Activated CD4-positive, alpha-beta T cell treated with anti-CD3 and anti-CD28 coated beads for 4 hours (primary cell): ENCODE measurements around the gene SEZ6L.

Experiments
- DNase-seq, 2 donors: peaks; one replicate each; pipeline ENCODE4 v3.0.0-alpha.2; 2020

SEZ6L gene

GRCh38 chr22:26185190-26185589 lies 15.9 kb downstream of the SEZ6L start:
- DNase-seq, result no peak

- no peak for DNase-seq
Measured at GRCh38 chr22:26188341-26188740, 19.1 kb downstream of the SEZ6L start.

GRCh38 chr22:26194313-26194712 lies 25.1 kb downstream of the SEZ6L start:
- no peak for DNase-seq

GRCh38 chr22:26194877-26195276 lies 25.6 kb downstream of the SEZ6L start:
- DNase-seq, result no peak

GRCh38 chr22:26196657-26197056 lies 27.4 kb downstream of the SEZ6L start:
- DNase-seq, result no peak

GRCh38 chr22:26197425-26197824 lies 28.2 kb downstream of the SEZ6L start:
- no peak for DNase-seq

- DNase-seq, result no peak
Measured at GRCh38 chr22:26199665-26200064, 30.4 kb downstream of the SEZ6L start.

- no peak for DNase-seq
Measured at GRCh38 chr22:26202280-26202924, 33.1 kb downstream of the SEZ6L start.

- no peak for DNase-seq
Measured at GRCh38 chr22:26205494-26205893, 36.2 kb downstream of the SEZ6L start.

- DNase-seq, result no peak
Measured at GRCh38 chr22:26210334-26210733, 41.1 kb downstream of the SEZ6L start.

- no peak for DNase-seq
Measured at GRCh38 chr22:26213826-26214225, 44.6 kb downstream of the SEZ6L start.

GRCh38 chr22:26214466-26214865 lies 45.2 kb downstream of the SEZ6L start:
- no peak for DNase-seq

GRCh38 chr22:26215736-26216135 lies 46.5 kb downstream of the SEZ6L start:
- no peak for DNase-seq

- no peak for DNase-seq
Measured at GRCh38 chr22:26225207-26225606, 55.9 kb downstream of the SEZ6L start.

GRCh38 chr22:26226538-26227297 lies 57.5 kb downstream of the SEZ6L start:
- DNase-seq, result no peak

GRCh38 chr22:26229910-26230309 lies 60.6 kb downstream of the SEZ6L start:
- no peak for DNase-seq

- no peak for DNase-seq
Measured at GRCh38 chr22:26234296-26234695, 65.0 kb downstream of the SEZ6L start.

- DNase-seq, result no peak
Measured at GRCh38 chr22:26235792-26236487, 66.7 kb downstream of the SEZ6L start.

GRCh38 chr22:26236991-26237390 lies 67.7 kb downstream of the SEZ6L start:
- no peak for DNase-seq

GRCh38 chr22:26238596-26238995 lies 69.3 kb downstream of the SEZ6L start:
- no peak for DNase-seq

GRCh38 chr22:26239581-26239980 lies 70.3 kb downstream of the SEZ6L start:
- no peak for DNase-seq

GRCh38 chr22:26241361-26241760 lies 72.1 kb downstream of the SEZ6L start:
- no peak for DNase-seq

- DNase-seq, result no peak
Measured at GRCh38 chr22:26245001-26245400, 75.7 kb downstream of the SEZ6L start.

- no peak for DNase-seq
Measured at GRCh38 chr22:26246552-26246951, 77.3 kb downstream of the SEZ6L start.
